Activated T-cell treated with anti-CD3 and anti-CD28 coated beads, Interleukin-2, amount 50 U/mL, for 24 hours (primary cell): Measurements from ENCODE around the gene POP7.
A peak's percentile ranks its signal among the peaks of the same experiment; 100 is the strongest.
"Not testable (repeated sequence)": the region's sequence is repeated elsewhere in the genome, so short reads cannot be mapped to it uniquely, and the experiment has no call there.

Source experiments
- DNase-seq: peaks from one replicate; pipeline ENCODE4 v3.0.0-alpha.2; 2020
- H3K27ac Mint-ChIP-seq: 2 replicates; pipeline ENCODE4 v1.8.0; 2020; ENCODE audit warnings: mild to moderate bottlenecking, mixed read lengths
- H3K27me3 Mint-ChIP-seq: 2 replicates; pipeline ENCODE4 v1.8.0; 2020; ENCODE audit warnings: mixed read lengths
- H3K36me3 Mint-ChIP-seq: 2 replicates; pipeline ENCODE4 v1.8.0; 2020; ENCODE audit warnings: low read depth, mixed read lengths
- H3K4me1 Mint-ChIP-seq: 2 replicates; pipeline ENCODE4 v1.8.0; 2020; ENCODE audit warnings: low read depth, mixed read lengths
- H3K4me3 Mint-ChIP-seq: 2 replicates; pipeline ENCODE4 v1.8.0; 2020; ENCODE audit warnings: mild to moderate bottlenecking, moderate library complexity, mixed read lengths
- H3K9me3 Mint-ChIP-seq: 2 replicates; pipeline ENCODE4 v1.8.0; 2020; ENCODE audit warnings: mixed read lengths

Gene POP7

GRCh38 chr7:100721505-100721812, 15.5 kb downstream of the POP7 start:
- H3K4me1 Mint-ChIP-seq = peaks cover 2% of the 10 kb centered on the region
- peaks cover 50% of the 10 kb centered on the region for H3K27me3 Mint-ChIP-seq
- DNase-seq = no peak
- no peak overlapping the region for H3K27ac Mint-ChIP-seq
- H3K36me3 Mint-ChIP-seq = no peaks in the 10 kb centered on the region
- H3K4me3 Mint-ChIP-seq = no peak overlapping the region
- peaks cover 5% of the 10 kb centered on the region for H3K9me3 Mint-ChIP-seq

- no peak overlapping the region for H3K4me3 Mint-ChIP-seq
- peaks cover 5% of the 10 kb centered on the region for H3K9me3 Mint-ChIP-seq
- H3K36me3 Mint-ChIP-seq = no peaks in the 10 kb centered on the region
- no peak for DNase-seq
- H3K27me3 Mint-ChIP-seq = peaks cover 56% of the 10 kb centered on the region
- peaks cover 2% of the 10 kb centered on the region for H3K4me1 Mint-ChIP-seq
- H3K27ac Mint-ChIP-seq = no peak overlapping the region
These were observed 16.7 kb downstream of the POP7 start for GRCh38 chr7:100722480-100723212.

- Mint-ChIP-seq H3K27me3 (peaks cover 54% of the 10 kb centered on the region), H3K27ac (no peak overlapping the region), H3K9me3 (peaks cover 3% of the 10 kb centered on the region), H3K4me3 (no peak overlapping the region), H3K4me1 (peaks cover 2% of the 10 kb centered on the region), H3K36me3 (no peaks in the 10 kb centered on the region)
- no peak for DNase-seq
These were observed 17.9 kb downstream of the POP7 start for GRCh38 chr7:100723732-100724275.

GRCh38 chr7:100724364-100724763, 18.4 kb downstream of the POP7 start:
- H3K27me3 Mint-ChIP-seq = peaks cover 50% of the 10 kb centered on the region
- not testable (repeated sequence) for H3K27ac Mint-ChIP-seq, H3K4me1 Mint-ChIP-seq, DNase-seq, H3K4me3 Mint-ChIP-seq, H3K9me3 Mint-ChIP-seq, H3K36me3 Mint-ChIP-seq

- no peak for DNase-seq
- Mint-ChIP-seq H3K27ac (no peak overlapping the region), H3K4me1 (peaks cover 2% of the 10 kb centered on the region), H3K36me3 (no peaks in the 10 kb centered on the region), H3K27me3 (peaks cover 28% of the 10 kb centered on the region), H3K9me3 (no peaks in the 10 kb centered on the region), H3K4me3 (no peak overlapping the region)
These were observed 21.3 kb downstream of the POP7 start for GRCh38 chr7:100726996-100727761.

GRCh38 chr7:100728196-100728595, 22.3 kb downstream of the POP7 start:
- Mint-ChIP-seq H3K27ac (no peak overlapping the region), H3K36me3 (no peaks in the 10 kb centered on the region), H3K27me3 (peaks cover 17% of the 10 kb centered on the region), H3K4me3 (no peak overlapping the region), H3K9me3 (no peaks in the 10 kb centered on the region), H3K4me1 (peaks cover 2% of the 10 kb centered on the region)
- no peak for DNase-seq

GRCh38 chr7:100730136-100730800, 24.3 kb downstream of the POP7 start:
- Mint-ChIP-seq H3K4me1 (peaks cover under 1% of the 10 kb centered on the region), H3K27me3 (peaks cover 17% of the 10 kb centered on the region), H3K36me3 (no peaks in the 10 kb centered on the region), H3K27ac (no peak overlapping the region), H3K9me3 (no peaks in the 10 kb centered on the region), H3K4me3 (no peak overlapping the region)
- DNase-seq = no peak

GRCh38 chr7:100731937-100732636, 26.2 kb downstream of the POP7 start:
- H3K27me3 Mint-ChIP-seq = peaks cover 16% of the 10 kb centered on the region
- no peaks in the 10 kb centered on the region for H3K36me3 Mint-ChIP-seq
- DNase-seq = no peak
- no peaks in the 10 kb centered on the region for H3K4me1 Mint-ChIP-seq
- H3K4me3 Mint-ChIP-seq = no peak overlapping the region
- no peaks in the 10 kb centered on the region for H3K9me3 Mint-ChIP-seq
- no peak overlapping the region for H3K27ac Mint-ChIP-seq

- Mint-ChIP-seq H3K9me3 (no peaks in the 10 kb centered on the region), H3K27me3 (peaks cover 9% of the 10 kb centered on the region), H3K36me3 (no peaks in the 10 kb centered on the region), H3K4me1 (no peaks in the 10 kb centered on the region), H3K27ac (no peak overlapping the region), H3K4me3 (no peak overlapping the region)
- no peak for DNase-seq
These were observed 29.8 kb downstream of the POP7 start for GRCh38 chr7:100735730-100736129.

GRCh38 chr7:100736671-100737070, 30.8 kb downstream of the POP7 start:
- DNase-seq = no peak
- Mint-ChIP-seq H3K4me3 (no peak overlapping the region), H3K27me3 (peaks cover 9% of the 10 kb centered on the region), H3K27ac (no peak overlapping the region), H3K9me3 (no peaks in the 10 kb centered on the region), H3K36me3 (no peaks in the 10 kb centered on the region), H3K4me1 (no peaks in the 10 kb centered on the region)

- H3K4me1 Mint-ChIP-seq = no peaks in the 10 kb centered on the region
- no peak for DNase-seq
- H3K9me3 Mint-ChIP-seq = no peaks in the 10 kb centered on the region
- H3K27me3 Mint-ChIP-seq = peaks cover 5% of the 10 kb centered on the region
- no peaks in the 10 kb centered on the region for H3K36me3 Mint-ChIP-seq
- no peak overlapping the region for H3K27ac Mint-ChIP-seq
- H3K4me3 Mint-ChIP-seq = no peak overlapping the region
These were observed 34.0 kb downstream of the POP7 start for GRCh38 chr7:100739934-100740333.

GRCh38 chr7:100744605-100745004, 38.7 kb downstream of the POP7 start:
- H3K4me1 Mint-ChIP-seq = peaks cover 4% of the 10 kb centered on the region
- H3K36me3 Mint-ChIP-seq = no peaks in the 10 kb centered on the region
- no peak for DNase-seq
- no peak overlapping the region for H3K27ac Mint-ChIP-seq
- peaks cover 30% of the 10 kb centered on the region for H3K27me3 Mint-ChIP-seq
- H3K4me3 Mint-ChIP-seq = no peak overlapping the region
- H3K9me3 Mint-ChIP-seq = no peaks in the 10 kb centered on the region

GRCh38 chr7:100745184-100745583, 39.3 kb downstream of the POP7 start:
- Mint-ChIP-seq H3K4me3 (peak overlapping the region; percentile 66), H3K9me3 (no peaks in the 10 kb centered on the region), H3K27ac (no peak overlapping the region), H3K36me3 (no peaks in the 10 kb centered on the region), H3K27me3 (peaks cover 32% of the 10 kb centered on the region), H3K4me1 (peaks cover 4% of the 10 kb centered on the region)
- no peak for DNase-seq

- no peaks in the 10 kb centered on the region for H3K9me3 Mint-ChIP-seq
- H3K36me3 Mint-ChIP-seq = no peaks in the 10 kb centered on the region
- no peak overlapping the region for H3K27ac Mint-ChIP-seq
- H3K4me1 Mint-ChIP-seq = no peaks in the 10 kb centered on the region
- no peak overlapping the region for H3K4me3 Mint-ChIP-seq
- H3K27me3 Mint-ChIP-seq = peaks cover 32% of the 10 kb centered on the region
- DNase-seq = no peak
These were observed 47.1 kb downstream of the POP7 start for GRCh38 chr7:100752994-100753393.
